ENCODE measurements around the gene PDZD7. TPM values are rescaled to one million over a fixed set of nuclear protein-coding genes. Genes with fewer than 3 reads are reported as not detected.

Gene PDZD7
- polyA plus RNA-seq, 1 of the 3 experiments (the other 2 are of a cell fraction), result 1.9 TPM

DNA sequence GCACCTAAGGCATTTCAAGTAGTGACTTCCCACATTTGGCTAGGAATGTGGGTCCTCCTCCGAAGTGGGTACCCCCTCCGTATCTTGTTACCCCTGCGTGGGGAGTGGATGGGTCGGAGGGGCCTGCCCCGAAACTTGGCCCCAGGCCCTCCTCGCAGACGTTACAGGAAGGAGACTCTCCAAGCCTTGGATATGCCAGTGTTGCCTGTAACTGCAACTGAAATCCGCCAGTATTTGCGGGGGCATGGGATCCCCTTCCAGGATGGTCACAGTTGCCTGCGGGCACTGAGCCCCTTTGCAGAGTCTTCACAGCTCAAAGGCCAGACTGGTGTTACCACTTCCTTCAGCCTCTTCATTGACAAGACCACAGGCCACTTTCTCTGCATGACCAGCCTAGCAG is 42.8 kb downstream of the PDZD7 start:
- Histone ChIP-seq H3K27ac (ENCODE audit: low read depth in 2 of 2, low read length in 1 of 2) (no peak overlapping the region; a peak in 1 of 4 replicates), H3K36me3 (replicated peaks in 1 of 2; ENCODE audit: control insufficient read depth in 1 of 2, insufficient read depth in 2 of 2, low read length in 1 of 2) (peaks cover 29 to 47% of the 10 kb centered on the region in 2 experiments), H3F3A (replicated peaks; ENCODE audit: insufficient read depth) (peaks cover 2% of the 10 kb centered on the region), H3K27me3 (ENCODE audit: insufficient read depth) (no peaks in the 10 kb centered on the region), H3K9me3 (no peaks in the 10 kb centered on the region), H3K4me2 (peak overlapping the region; percentile 98), H3K79me2 (ENCODE audit: insufficient read depth) (peaks cover 57% of the 10 kb centered on the region), H3K9me2 (no peaks in the 10 kb centered on the region), H3K4me3 (ENCODE audit: low read depth in 2 of 2, low read length in 1 of 2) (peak overlapping the region; percentile 85 to 98), H3K9ac (peak overlapping the region; percentile 84), H2AFZ (ENCODE audit: low read depth) (no peak overlapping the region), H3K4me1 (ENCODE audit: control insufficient read depth in 1 of 2, insufficient read depth in 2 of 2, low read depth in 1 of 2, low read length in 1 of 2) (peaks cover 21 to 45% of the 10 kb centered on the region in 2 experiments), H4K20me1 (ENCODE audit: insufficient read depth) (0 out of 2 replicates have a peak, but pooled peaks cover 4% of the 10 kb centered on the region)
- WGBS (ENCODE audit: low lambda C conversion rate), result 22% methylated on average over 10 of the region's 10 CpGs
- ChIA-PET CTCF (interaction anchor here (0.7 to 24.5 kb wide), 6 partner anchors 10 to 53 kb away, joined by 3 to 443 read pairs (median 10); partner anchors contain the start of gene LZTS2), POLR2A (interaction anchor here (1.0 kb wide), 1 partner anchor 18 kb away, joined by 3 read pairs; no protein-coding TSS in a partner anchor)
- DNase-seq, result no peak
- TF ChIP-seq, protein P1, sequence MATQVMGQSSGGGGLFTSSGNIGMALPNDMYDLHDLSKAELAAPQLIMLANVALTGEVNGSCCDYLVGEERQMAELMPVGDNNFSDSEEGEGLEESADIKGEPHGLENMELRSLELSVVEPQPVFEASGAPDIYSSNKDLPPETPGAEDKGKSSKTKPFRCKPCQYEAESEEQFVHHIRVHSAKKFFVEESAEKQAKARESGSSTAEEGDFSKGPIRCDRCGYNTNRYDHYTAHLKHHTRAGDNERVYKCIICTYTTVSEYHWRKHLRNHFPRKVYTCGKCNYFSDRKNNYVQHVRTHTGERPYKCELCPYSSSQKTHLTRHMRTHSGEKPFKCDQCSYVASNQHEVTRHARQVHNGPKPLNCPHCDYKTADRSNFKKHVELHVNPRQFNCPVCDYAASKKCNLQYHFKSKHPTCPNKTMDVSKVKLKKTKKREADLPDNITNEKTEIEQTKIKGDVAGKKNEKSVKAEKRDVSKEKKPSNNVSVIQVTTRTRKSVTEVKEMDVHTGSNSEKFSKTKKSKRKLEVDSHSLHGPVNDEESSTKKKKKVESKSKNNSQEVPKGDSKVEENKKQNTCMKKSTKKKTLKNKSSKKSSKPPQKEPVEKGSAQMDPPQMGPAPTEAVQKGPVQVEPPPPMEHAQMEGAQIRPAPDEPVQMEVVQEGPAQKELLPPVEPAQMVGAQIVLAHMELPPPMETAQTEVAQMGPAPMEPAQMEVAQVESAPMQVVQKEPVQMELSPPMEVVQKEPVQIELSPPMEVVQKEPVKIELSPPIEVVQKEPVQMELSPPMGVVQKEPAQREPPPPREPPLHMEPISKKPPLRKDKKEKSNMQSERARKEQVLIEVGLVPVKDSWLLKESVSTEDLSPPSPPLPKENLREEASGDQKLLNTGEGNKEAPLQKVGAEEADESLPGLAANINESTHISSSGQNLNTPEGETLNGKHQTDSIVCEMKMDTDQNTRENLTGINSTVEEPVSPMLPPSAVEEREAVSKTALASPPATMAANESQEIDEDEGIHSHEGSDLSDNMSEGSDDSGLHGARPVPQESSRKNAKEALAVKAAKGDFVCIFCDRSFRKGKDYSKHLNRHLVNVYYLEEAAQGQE (IDR thresholded peaks at IDR 0.05; ENCODE audit: low read depth, low read length), result no peak
- TF ChIP-seq RAD21 (IDR thresholded peaks at IDR 0.05; ENCODE audit: low read length) (no peak), RFX5 (IDR thresholded peaks at IDR 0.05; ENCODE audit: low read length) (no peak), GATA2 (CRISPR knock-in tag; IDR thresholded peaks at IDR 0.05) (no peak), RXRA (IDR thresholded peaks at IDR 0.05; ENCODE audit: borderline replicate concordance, low read depth) (no peak), GABPA (IDR thresholded peaks at IDR 0.05; ENCODE audit: low read depth) (no peak), SIN3A (IDR thresholded peaks at IDR 0.05; ENCODE audit: borderline replicate concordance, low read depth, low read length) (no peak), TCF12 (IDR thresholded peaks at IDR 0.05) (no peak), YY1 (IDR thresholded peaks at IDR 0.05; ENCODE audit: low read depth) (no peak), RCOR1 (IDR thresholded peaks at IDR 0.05; ENCODE audit: low read length) (no peak), POLR2AphosphoS5 (IDR thresholded peaks at IDR 0.05; ENCODE audit: low read depth, low read length) (no peak), ELF1 (IDR thresholded peaks at IDR 0.05) (no peak), CHD2 (IDR thresholded peaks at IDR 0.05; ENCODE audit: low read length, partially characterized antibody) (no peak), SMC3 (IDR thresholded peaks at IDR 0.05; ENCODE audit: low read depth, low read length) (no peak), TAF1 (IDR thresholded peaks at IDR 0.05; ENCODE audit: borderline replicate concordance, low read depth, low read length) (no peak)
- TF ChIP-seq, protein P2, sequence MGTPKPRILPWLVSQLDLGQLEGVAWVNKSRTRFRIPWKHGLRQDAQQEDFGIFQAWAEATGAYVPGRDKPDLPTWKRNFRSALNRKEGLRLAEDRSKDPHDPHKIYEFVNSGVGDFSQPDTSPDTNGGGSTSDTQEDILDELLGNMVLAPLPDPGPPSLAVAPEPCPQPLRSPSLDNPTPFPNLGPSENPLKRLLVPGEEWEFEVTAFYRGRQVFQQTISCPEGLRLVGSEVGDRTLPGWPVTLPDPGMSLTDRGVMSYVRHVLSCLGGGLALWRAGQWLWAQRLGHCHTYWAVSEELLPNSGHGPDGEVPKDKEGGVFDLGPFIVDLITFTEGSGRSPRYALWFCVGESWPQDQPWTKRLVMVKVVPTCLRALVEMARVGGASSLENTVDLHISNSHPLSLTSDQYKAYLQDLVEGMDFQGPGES (IDR thresholded peaks at IDR 0.05; ENCODE audit: low read depth, low read length), result no peak
- TF ChIP-seq, protein P3, sequence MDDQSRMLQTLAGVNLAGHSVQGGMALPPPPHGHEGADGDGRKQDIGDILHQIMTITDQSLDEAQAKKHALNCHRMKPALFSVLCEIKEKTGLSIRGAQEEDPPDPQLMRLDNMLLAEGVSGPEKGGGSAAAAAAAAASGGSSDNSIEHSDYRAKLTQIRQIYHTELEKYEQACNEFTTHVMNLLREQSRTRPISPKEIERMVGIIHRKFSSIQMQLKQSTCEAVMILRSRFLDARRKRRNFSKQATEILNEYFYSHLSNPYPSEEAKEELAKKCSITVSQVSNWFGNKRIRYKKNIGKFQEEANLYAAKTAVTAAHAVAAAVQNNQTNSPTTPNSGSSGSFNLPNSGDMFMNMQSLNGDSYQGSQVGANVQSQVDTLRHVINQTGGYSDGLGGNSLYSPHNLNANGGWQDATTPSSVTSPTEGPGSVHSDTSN (IDR thresholded peaks at IDR 0.05), result no peak
- TF ChIP-seq, protein P4, sequence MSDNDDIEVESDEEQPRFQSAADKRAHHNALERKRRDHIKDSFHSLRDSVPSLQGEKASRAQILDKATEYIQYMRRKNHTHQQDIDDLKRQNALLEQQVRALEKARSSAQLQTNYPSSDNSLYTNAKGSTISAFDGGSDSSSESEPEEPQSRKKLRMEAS (IDR thresholded peaks at IDR 0.05; ENCODE audit: low read depth), result no peak
- TF ChIP-seq, protein P5, sequence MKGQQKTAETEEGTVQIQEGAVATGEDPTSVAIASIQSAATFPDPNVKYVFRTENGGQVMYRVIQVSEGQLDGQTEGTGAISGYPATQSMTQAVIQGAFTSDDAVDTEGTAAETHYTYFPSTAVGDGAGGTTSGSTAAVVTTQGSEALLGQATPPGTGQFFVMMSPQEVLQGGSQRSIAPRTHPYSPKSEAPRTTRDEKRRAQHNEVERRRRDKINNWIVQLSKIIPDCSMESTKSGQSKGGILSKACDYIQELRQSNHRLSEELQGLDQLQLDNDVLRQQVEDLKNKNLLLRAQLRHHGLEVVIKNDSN (IDR thresholded peaks at IDR 0.05; ENCODE audit: borderline replicate concordance, low read depth), result no peak
- TF ChIP-seq, protein P6, sequence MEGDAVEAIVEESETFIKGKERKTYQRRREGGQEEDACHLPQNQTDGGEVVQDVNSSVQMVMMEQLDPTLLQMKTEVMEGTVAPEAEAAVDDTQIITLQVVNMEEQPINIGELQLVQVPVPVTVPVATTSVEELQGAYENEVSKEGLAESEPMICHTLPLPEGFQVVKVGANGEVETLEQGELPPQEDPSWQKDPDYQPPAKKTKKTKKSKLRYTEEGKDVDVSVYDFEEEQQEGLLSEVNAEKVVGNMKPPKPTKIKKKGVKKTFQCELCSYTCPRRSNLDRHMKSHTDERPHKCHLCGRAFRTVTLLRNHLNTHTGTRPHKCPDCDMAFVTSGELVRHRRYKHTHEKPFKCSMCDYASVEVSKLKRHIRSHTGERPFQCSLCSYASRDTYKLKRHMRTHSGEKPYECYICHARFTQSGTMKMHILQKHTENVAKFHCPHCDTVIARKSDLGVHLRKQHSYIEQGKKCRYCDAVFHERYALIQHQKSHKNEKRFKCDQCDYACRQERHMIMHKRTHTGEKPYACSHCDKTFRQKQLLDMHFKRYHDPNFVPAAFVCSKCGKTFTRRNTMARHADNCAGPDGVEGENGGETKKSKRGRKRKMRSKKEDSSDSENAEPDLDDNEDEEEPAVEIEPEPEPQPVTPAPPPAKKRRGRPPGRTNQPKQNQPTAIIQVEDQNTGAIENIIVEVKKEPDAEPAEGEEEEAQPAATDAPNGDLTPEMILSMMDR (IDR thresholded peaks at IDR 0.05), result no peak
